Endodermal cell (in vitro differentiated cells): ENCODE data around the gene BDKRB1. TPM values are rescaled to one million over a fixed set of nuclear protein-coding genes. Genes with fewer than 3 reads are reported as not detected.

Experiments
- DNase-seq: peaks from one replicate; pipeline ENCODE4 v3.0.0-alpha.2; 2017
- H3K27ac ChIP-seq: 2 replicates; pipeline ENCODE4 v1.5.1; 2013; ENCODE audit warnings: mild to moderate bottlenecking, low read depth, low read length, moderate library complexity
- H3K27me3 ChIP-seq: 2 replicates; pipeline ENCODE4 v1.6.1; 2013; ENCODE audit warnings: mild to moderate bottlenecking, low read length, moderate library complexity; ENCODE audit not compliant: insufficient read depth, control insufficient read depth, poor library complexity, severe bottlenecking
- H3K36me3 ChIP-seq: 2 replicates; pipeline ENCODE4 v1.7.0; 2013; ENCODE audit warnings: mild to moderate bottlenecking, low read length, moderate library complexity; ENCODE audit not compliant: control insufficient read depth, insufficient read depth
- H3K4me1 ChIP-seq: one replicate; pipeline ENCODE4 v1.7.0; 2013; ENCODE audit warnings: low read length; ENCODE audit not compliant: control insufficient read depth, insufficient read depth
- H3K4me3 ChIP-seq: 2 replicates; pipeline ENCODE4 v1.5.1; 2013; ENCODE audit warnings: mild to moderate bottlenecking, low read length, moderate library complexity
- H3K9ac ChIP-seq: 2 replicates; pipeline ENCODE4 v1.6.1; 2013; ENCODE audit warnings: mild to moderate bottlenecking, low read length, moderate library complexity; ENCODE audit not compliant: poor library complexity, severe bottlenecking; ENCODE audit errors: extremely low read depth
- H3K9me3 ChIP-seq: 2 replicates; pipeline ENCODE4 v1.6.1; 2013; ENCODE audit warnings: mild to moderate bottlenecking, low read length, moderate library complexity; ENCODE audit not compliant: control insufficient read depth
- H3K27ac Mint-ChIP-seq: 2 replicates; pipeline ENCODE4 v1.8.0; 2020; ENCODE audit warnings: mixed read lengths
- H3K27me3 Mint-ChIP-seq: 2 replicates; pipeline ENCODE4 v1.8.0; 2021; ENCODE audit warnings: mild to moderate bottlenecking, mixed read lengths; ENCODE audit not compliant: insufficient read depth
- H3K36me3 Mint-ChIP-seq: 2 replicates; pipeline ENCODE4 v1.8.0; 2020; ENCODE audit warnings: low read depth, mixed read lengths
- H3K4me1 Mint-ChIP-seq: 2 replicates; pipeline ENCODE4 v1.8.0; 2020; ENCODE audit warnings: mixed read lengths
- H3K4me3 Mint-ChIP-seq: 2 replicates; pipeline ENCODE4 v1.8.0; 2020; ENCODE audit warnings: mild to moderate bottlenecking, moderate library complexity, mixed read lengths
- H3K9me3 Mint-ChIP-seq: 2 replicates; pipeline ENCODE4 v1.8.0; 2020; ENCODE audit warnings: mild to moderate bottlenecking, mixed read lengths
- CTCF ChIP-seq: fragments of 200-600 bp; sonication (generic); conservative IDR thresholded peaks from 2 replicates; pipeline ENCODE4 v1.5.0; 2021; ENCODE audit warnings: antibody characterized with exemption, mild to moderate bottlenecking
- WGBS, 2 experiments: methylation state at CpG; one replicate each; pipeline versions ENCODE4 v1.1.5 to v1.1.7; 2013; ENCODE audit warnings: missing lambda C conversion rate in 2 of 2, mixed read lengths in 1 of 2; ENCODE audit not compliant: insufficient coverage in 1 of 2, insufficient read length in 1 of 2; 5-methylcytosine and 5-hydroxymethylcytosine counted together
- total RNA-seq, 2 donors: library from RNA; stranded (reverse); fragmentation: NEBNext Ultra II Directional in 1 of 2; extraction: Animal tissue kit (Norgen Biotek cat#: 25700) in 1 of 2; gene quantifications; 2 replicates in 1 of 2; 3 replicates in 1 of 2; pipeline ENCODE4 v1.2.1, GENCODE V29; 2021

BDKRB1 gene
- total RNA-seq, 2 donors from 2014 or later, result 0.24 TPM; not detected in 1

- no peak overlapping the region for H3K4me3 ChIP-seq
- H3K27ac Mint-ChIP-seq, result no peak overlapping the region
- peaks cover 13% of the 10 kb centered on the region for H3K4me1 Mint-ChIP-seq
- no peak overlapping the region for H3K9ac ChIP-seq
- H3K9me3 ChIP-seq, result peaks cover 21% of the 10 kb centered on the region
- peaks cover 24% of the 10 kb centered on the region for H3K9me3 Mint-ChIP-seq
- WGBS, 2 experiments, result 97 to 100% methylated on average over 1 of the region's 1 CpG
- no peak for DNase-seq
- no peak overlapping the region for H3K27ac ChIP-seq
- peaks cover 3% of the 10 kb centered on the region for H3K27me3 Mint-ChIP-seq
- H3K36me3 ChIP-seq, result no peaks in the 10 kb centered on the region
- H3K36me3 Mint-ChIP-seq, result peaks cover 4% of the 10 kb centered on the region
- no peaks in the 10 kb centered on the region for H3K4me1 ChIP-seq
- H3K27me3 ChIP-seq, result no peaks in the 10 kb centered on the region
- no peak for TF ChIP-seq CTCF
- H3K4me3 Mint-ChIP-seq, result no peak overlapping the region
Observed at GRCh38 chr14:96271421-96271762, 15.4 kb downstream of the BDKRB1 start.

- DNase-seq, result no peak
- no peak for TF ChIP-seq CTCF
- Mint-ChIP-seq H3K27me3 (peaks cover 3% of the 10 kb centered on the region), H3K4me3 (no peak overlapping the region), H3K27ac (no peak overlapping the region), H3K9me3 (peaks cover 27% of the 10 kb centered on the region), H3K36me3 (peaks cover 4% of the 10 kb centered on the region), H3K4me1 (peaks cover 13% of the 10 kb centered on the region)
- Histone ChIP-seq H3K4me3 (no peak overlapping the region), H3K27me3 (no peaks in the 10 kb centered on the region), H3K9me3 (peaks cover 27% of the 10 kb centered on the region), H3K27ac (no peak overlapping the region), H3K36me3 (no peaks in the 10 kb centered on the region), H3K9ac (no peak overlapping the region), H3K4me1 (no peaks in the 10 kb centered on the region)
- WGBS, 2 experiments, result 93 to 100% methylated on average over 1 to 2 of the region's 3 CpGs
Observed at GRCh38 chr14:96272777-96273473, 16.9 kb downstream of the BDKRB1 start.

- no peak for DNase-seq
- no peaks in the 10 kb centered on the region for H3K4me1 ChIP-seq
- no peaks in the 10 kb centered on the region for H3K27me3 ChIP-seq
- H3K9me3 ChIP-seq, result peaks cover 34% of the 10 kb centered on the region
- Mint-ChIP-seq H3K27ac (no peak overlapping the region), H3K4me3 (no peak overlapping the region), H3K9me3 (peaks cover 34% of the 10 kb centered on the region), H3K27me3 (peaks cover 3% of the 10 kb centered on the region), H3K4me1 (peaks cover 13% of the 10 kb centered on the region), H3K36me3 (peaks cover 4% of the 10 kb centered on the region)
- no peak overlapping the region for H3K27ac ChIP-seq
- H3K9ac ChIP-seq, result no peak overlapping the region
- H3K4me3 ChIP-seq, result no peak overlapping the region
- TF ChIP-seq CTCF, result no peak
- 94 to 96% methylated on average over 4 to 5 of the region's 5 CpGs for WGBS, 2 experiments
- H3K36me3 ChIP-seq, result no peaks in the 10 kb centered on the region
Observed at GRCh38 chr14:96273629-96274028, 17.6 kb downstream of the BDKRB1 start.
